DMS79 (cell line): Measurements from ENCODE around the gene TECTB.

ENCODE experiments used
- DNase-seq: peaks from one replicate; lab custom pipeline; 2025; lab: John Stamatoyannopoulos, UW

Gene TECTB

DNA sequence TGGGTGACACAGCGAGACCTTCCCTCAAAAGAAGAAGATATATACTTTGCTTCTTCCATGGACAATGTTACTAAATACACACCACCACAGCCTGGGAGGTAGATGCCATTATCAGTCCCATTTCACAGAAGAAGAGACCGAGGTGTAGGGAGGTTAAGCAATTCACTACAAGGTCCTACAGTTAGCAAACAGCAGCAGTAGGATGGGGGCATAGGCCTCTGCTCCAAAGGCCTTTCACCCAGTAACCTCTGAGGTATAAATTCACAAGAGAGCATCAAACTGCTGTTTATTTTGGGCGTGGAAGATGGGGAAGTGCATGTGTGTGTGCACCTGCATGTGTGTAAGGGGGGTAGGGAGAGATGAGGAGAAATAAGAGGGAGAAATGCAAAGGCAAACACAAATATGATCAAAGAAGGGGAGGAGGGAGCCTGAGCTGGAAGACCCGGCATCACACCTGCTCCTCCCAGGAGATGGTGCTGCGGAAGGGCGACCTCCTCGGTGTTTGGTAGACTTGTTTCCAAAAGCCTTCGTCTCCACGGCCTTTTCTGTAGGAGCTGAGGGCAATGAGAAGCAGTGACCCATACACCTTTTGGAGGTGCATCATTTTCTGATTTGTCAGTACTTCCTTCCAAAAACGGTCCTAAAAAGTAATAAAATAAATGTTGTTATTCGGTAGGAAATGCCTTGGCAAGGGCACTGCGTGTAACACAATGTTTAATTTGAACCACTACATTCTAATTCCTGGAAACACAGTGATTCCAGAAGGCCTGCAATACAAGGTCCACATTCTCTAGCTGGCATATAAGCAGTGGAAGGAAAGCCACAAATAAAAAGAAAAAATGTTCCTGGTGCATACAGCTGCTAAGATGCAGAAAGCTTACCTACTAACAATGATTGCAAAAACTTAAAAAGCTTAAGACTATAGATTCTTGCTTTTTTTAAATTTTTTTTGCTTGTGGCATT is 64.8 kb downstream of the TECTB start:
- DNase-seq = no peak

DNA sequence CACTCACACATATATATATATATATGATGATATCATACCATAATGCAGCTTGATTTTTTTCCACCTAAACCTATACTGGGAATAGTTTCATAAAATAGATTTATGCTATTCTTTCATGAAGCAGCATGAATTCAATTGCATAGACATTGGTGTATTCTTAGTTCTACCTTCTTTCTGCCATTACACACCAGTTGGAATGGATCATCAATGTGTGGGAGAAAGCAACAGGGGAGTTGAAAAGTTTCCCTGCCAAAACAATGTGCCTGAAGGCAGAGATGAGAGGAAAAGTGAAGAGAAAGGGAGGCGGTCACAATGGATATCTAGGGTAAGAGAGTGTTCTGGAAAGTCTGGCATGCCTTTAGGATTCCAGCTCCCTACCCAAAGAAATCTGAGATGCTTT is 65.6 kb downstream of the TECTB start:
- no peak for DNase-seq

DNA sequence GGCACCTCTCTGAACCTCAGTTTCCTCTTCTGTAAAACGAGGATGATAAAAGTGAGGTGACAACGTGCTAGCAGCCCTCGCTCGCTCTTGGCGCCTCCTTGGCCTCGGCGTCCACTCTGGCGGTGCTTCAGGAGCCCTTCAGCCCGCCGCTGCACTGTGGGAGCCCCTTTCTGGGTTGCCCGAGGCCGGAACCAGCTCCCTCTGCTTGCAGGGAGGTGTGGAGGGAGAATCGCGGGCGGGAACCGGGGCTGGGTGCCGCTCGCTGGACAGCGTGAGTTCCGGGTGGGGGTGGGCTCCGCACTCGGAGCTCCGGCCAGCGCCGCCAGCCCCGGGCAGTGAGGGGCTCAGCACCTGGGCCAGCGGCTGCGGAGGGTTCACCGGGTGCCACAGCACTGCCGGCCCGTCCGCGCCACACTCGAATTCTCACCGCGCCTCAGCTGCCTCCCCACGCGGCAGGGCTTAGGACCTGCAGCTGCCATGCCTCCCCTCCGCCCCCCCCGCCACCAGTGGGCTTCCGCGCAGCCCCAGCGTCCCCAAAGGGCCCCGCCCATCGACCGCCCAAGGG is 66.4 kb downstream of the TECTB start:
- DNase-seq = no peak

DNA sequence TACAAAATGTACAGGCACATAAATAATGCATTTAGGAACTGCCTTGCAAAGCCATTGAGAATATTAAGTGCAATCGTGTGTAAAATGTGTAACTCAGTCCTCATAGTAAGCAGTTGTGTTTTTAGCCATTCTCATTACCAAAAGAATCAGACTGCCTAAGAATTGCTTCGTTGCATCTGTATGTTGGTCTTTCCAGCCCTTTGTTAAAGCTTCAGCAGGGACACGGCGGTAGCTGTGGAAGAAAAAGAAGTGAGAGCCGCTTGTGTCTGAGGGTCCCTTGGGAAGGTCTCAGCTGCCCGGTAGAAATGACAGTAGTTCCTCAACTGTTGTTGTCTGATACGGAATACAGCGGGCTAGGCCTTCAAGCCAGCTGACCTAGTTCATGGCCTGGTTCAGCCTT is 67.9 kb downstream of the TECTB start:
- DNase-seq = no peak

DNA sequence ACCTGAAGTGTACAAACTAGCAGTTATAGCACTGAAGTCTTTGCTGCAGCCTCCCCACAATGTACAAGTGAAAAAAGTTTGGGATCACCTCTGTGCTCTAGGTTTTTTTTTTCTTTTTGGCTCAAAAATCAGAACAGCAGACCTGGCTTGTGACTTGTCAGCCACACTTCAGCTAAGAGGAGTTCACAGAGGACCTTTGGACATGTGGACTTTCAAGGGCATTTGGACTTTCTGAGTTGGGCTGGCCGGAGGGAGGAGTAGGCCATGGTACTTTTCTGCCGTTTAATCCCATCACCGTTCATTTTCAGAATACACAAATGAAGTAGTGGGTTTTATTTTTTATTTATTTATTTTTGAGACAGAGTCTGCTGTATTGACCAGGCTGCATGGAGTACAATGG is 68.8 kb downstream of the TECTB start:
- no peak for DNase-seq

DNA sequence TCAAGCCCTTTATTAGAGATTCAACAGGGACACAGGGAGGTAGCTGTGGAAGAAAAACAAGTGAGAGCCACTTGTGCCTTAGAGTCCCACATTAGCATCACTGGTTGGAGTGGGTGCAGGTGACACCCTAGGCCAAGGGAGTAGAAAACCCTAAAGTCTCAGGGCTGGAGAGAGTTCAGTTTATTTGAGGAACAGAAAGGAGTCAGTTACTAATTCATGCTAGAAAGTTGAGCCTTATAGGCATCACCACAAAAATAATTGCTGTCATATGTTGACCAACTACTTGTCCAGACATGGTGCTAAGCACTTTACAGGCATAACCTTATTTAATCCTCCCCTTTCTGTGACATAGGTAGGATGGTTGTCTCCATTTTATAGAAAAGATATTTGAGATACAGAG is 69.8 kb downstream of the TECTB start:
- DNase-seq = no peak
